Transverse colon (tissue), 4 donors: Measurements from ENCODE around the gene ISOC1. TPM values are rescaled to one million over a fixed set of nuclear protein-coding genes. Genes with fewer than 3 reads are reported as not detected.

Experiments
- DNase-seq: peaks from one replicate; pipeline ENCODE4 v3.0.0-alpha.2; 2019
- H3K27ac ChIP-seq, 4 donors: fragments of 200-600 bp; sonication (generic); 2 replicates each; pipeline ENCODE4 v1.5.1; 2016 to 2018; ENCODE audit warnings: inconsistent platforms in 4 of 4
- H3K27me3 ChIP-seq: fragments of 200-600 bp; sonication (generic); 2 replicates; pipeline ENCODE4 v1.5.1; 2017; ENCODE audit warnings: inconsistent platforms
- H3K36me3 ChIP-seq, 4 donors: fragments of 200-600 bp; sonication (generic); 2 replicates each; pipeline ENCODE4 v1.5.1; 2017 to 2019; ENCODE audit warnings: inconsistent platforms in 4 of 4
- H3K4me1 ChIP-seq, 4 donors: fragments of 200-600 bp; sonication (generic); 2 replicates each; pipeline ENCODE4 v1.5.1; 2017 to 2020; ENCODE audit warnings: inconsistent platforms in 4 of 4
- H3K4me3 ChIP-seq, 4 donors: fragments of 200-600 bp; sonication (generic); 1 replicate in 1 of 4; 2 replicates in 3 of 4; pipeline versions ENCODE4 v1.5.1 to v1.6.1; 2017 to 2019; ENCODE audit warnings: inconsistent platforms in 4 of 4
- H3K9me3 ChIP-seq, 2 donors: fragments of 200-600 bp; sonication (generic); 2 replicates each; pipeline ENCODE4 v1.5.1; 2017 to 2019; ENCODE audit warnings: inconsistent platforms in 2 of 2
- CTCF ChIP-seq, 5 experiments: fragments of 200-600 bp in 3 of 5; fragments of 450-650 bp in 2 of 5; sonication (generic) in 3 of 5; IDR thresholded peaks; 1 replicate in 2 of 5; 2 replicates in 3 of 5; pipeline ENCODE4 v1.5.1; 2016 to 2017; ENCODE audit warnings: antibody characterized with exemption in 5 of 5, inconsistent platforms in 3 of 5, mild to moderate bottlenecking in 2 of 5, moderate library complexity in 1 of 5
- EP300 ChIP-seq: sonication (generic); formaldehyde crosslinking; IDR thresholded peaks from one replicate; pipeline ENCODE4 v1.6.1; 2017; ENCODE audit warnings: antibody characterized with exemption, low read depth
- POLR2A ChIP-seq: fragments of 450-650 bp; IDR thresholded peaks from one replicate; pipeline ENCODE4 v1.6.1; 2016; ENCODE audit warnings: antibody characterized with exemption, mild to moderate bottlenecking, moderate library complexity
- POLR2AphosphoS5 ChIP-seq, 3 donors: sonication (generic); formaldehyde crosslinking; IDR thresholded peaks; one replicate each; pipeline ENCODE4 v1.6.1; 2016; ENCODE audit warnings: antibody characterized with exemption in 3 of 3
- WGBS, 2 donors: methylation state at CpG; one replicate each; pipeline ENCODE4 v1.1.5; 2018; ENCODE audit warnings: low coverage in 1 of 2; 5-methylcytosine and 5-hydroxymethylcytosine counted together
- in situ Hi-C, 4 donors: fragments of 200-750 bp; cut with MboI; loops; one replicate each; pipeline versions ENCODE4 v1.15.0 to v1.15.1; 2017; ENCODE audit warnings: low sequenced_read_pairs in 3 of 4, low pct_ligation_motif_present in 1 of 4, low pct_unique_long_range_greater_than_20kb in 1 of 4
- intact Hi-C: fragments of 100-400 bp; cut with DNase I; formaldehyde crosslinking; loops from one replicate; pipeline ENCODE4 v1.15.1; 2023; ENCODE audit warnings: low total_unique reads
- total RNA-seq, 4 donors: library from RNA; depleted of rRNA; stranded (reverse); fragments of >200 nt; gene quantifications; one replicate each; pipeline ENCODE4 v1.1.0, GENCODE V29; 2016

Gene ISOC1
- total RNA-seq, 4 donors from 2014 or later = 18.7 to 57.1 (median 32.7) TPM

- no peaks in the 10 kb centered on the region for H3K4me1 ChIP-seq
- no peak overlapping the region for H3K4me3 ChIP-seq
- DNase-seq = no peak
- no peaks in the 10 kb centered on the region for H3K27me3 ChIP-seq
- H3K36me3 ChIP-seq = no peaks in the 10 kb centered on the region
- in situ Hi-C loops = no loop called here
- TF ChIP-seq POLR2A = no peak
- no peak for TF ChIP-seq EP300
- TF ChIP-seq CTCF (IDR thresholded peaks at IDR 0.05) = no peak
- TF ChIP-seq POLR2AphosphoS5 (IDR thresholded peaks at IDR 0.05) = no peak
- intact Hi-C loops = no loop called here
- H3K9me3 ChIP-seq = no peaks in the 10 kb centered on the region
- H3K27ac ChIP-seq = no peak overlapping the region
- 90 to 93% methylated on average over 6 to 7 of the region's 7 CpGs for WGBS, 2 donors
These were observed 13.8 kb upstream of the ISOC1 start for GRCh38 chr5:129080766-129081165.

GRCh38 chr5:129082225-129083136 is 12.1 kb upstream of the ISOC1 start:
- in situ Hi-C loops = no loop called here
- Histone ChIP-seq H3K4me3 (no peak overlapping the region), H3K27me3 (no peaks in the 10 kb centered on the region), H3K36me3 (no peaks in the 10 kb centered on the region), H3K4me1 (no peaks in the 10 kb centered on the region), H3K27ac (no peak overlapping the region), H3K9me3 (no peaks in the 10 kb centered on the region)
- TF ChIP-seq EP300 = no peak
- no peak for TF ChIP-seq CTCF (IDR thresholded peaks at IDR 0.05)
- TF ChIP-seq POLR2A = no peak
- no peak for TF ChIP-seq POLR2AphosphoS5 (IDR thresholded peaks at IDR 0.05)
- intact Hi-C loops = no loop called here
- DNase-seq = no peak
- WGBS, 2 donors = 60 to 83% methylated on average over 4 to 6 of the region's 6 CpGs

GRCh38 chr5:129094924-129095899 is 663 bp downstream of the ISOC1 start:
- Histone ChIP-seq H3K27ac (peak overlapping the region; percentile 87 to 93 (median 93)), H3K36me3 (no peaks in the 10 kb centered on the region), H3K9me3 (no peaks in the 10 kb centered on the region), H3K4me1 (peaks cover 0 to 41% (median 22%) of the 10 kb centered on the region in 4 donors), H3K4me3 (peak overlapping the region; percentile 67 to 94 (median 82)), H3K27me3 (no peaks in the 10 kb centered on the region)
- TF ChIP-seq POLR2A (peak; percentile 62), CTCF (IDR thresholded peaks at IDR 0.05) (no peak), POLR2AphosphoS5 (IDR thresholded peaks at IDR 0.05) (peak; percentile 11 to 53 (median 33)), EP300 (no peak)
- WGBS, 2 donors = 6 to 43% methylated on average over 3 to 32 of the region's 61 CpGs
- peak; percentile 79 for DNase-seq
- intact Hi-C loops = no loop called here
- in situ Hi-C loops = no loop called here
